ENCODE data around the gene RPP14.
"Not testable (repeated sequence)": the region's sequence is repeated elsewhere in the genome, so short reads cannot be mapped to it uniquely, and the experiment has no call there.

The RPP14 gene

GRCh38 chr3:58305882-58306711, at the start of gene RPP14, which contains the start of gene HTD2:
Gene RPP14 (plus strand): TSS chr3:58306245. CDS start chr3:58310330, 4,085 bp downstream.
Gene HTD2 (plus strand): TSS chr3:58306520. CDS start chr3:58317614, 11,094 bp downstream.
- peak; percentile 97 for DNase-seq

GRCh38 chr3:58256511-58256910, 49.5 kb upstream of the RPP14 start:
- no peak for DNase-seq

DNA sequence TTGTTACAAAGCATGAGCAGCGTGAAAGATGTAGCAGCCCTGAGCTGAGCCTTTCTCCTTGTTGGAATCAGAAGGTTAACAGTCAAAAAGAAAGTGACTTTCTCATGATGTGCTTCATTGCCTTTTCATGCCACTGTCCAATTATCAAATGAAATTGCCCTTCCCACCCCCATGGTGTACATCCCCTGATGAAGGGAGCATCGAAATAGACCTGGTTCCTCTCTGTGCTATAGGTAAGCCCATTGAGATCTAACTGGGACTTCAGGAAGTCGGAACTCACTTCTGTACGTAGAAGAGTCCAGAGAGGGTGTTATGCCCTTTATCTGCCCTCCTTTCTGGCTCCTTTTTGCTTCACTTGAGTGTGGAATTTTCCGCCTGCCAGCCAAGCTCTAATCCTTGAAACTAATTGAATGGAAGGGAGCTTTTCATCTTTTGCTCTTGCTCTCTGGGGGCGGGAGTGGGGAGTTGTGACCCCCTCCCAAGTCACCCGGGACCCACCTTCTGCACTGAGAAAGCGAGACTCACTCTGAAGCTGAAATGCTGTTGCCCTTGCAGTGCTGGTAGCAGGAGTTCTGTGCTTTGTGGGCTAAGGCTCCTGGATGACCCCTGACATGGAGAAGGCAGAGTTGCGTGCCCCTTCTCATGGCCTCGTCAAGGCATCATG, 47.5 kb upstream of the RPP14 start:
- DNase-seq: no peak

GRCh38 chr3:58260261-58260731, 45.7 kb upstream of the RPP14 start:
- DNase-seq: peak; percentile 33

DNA sequence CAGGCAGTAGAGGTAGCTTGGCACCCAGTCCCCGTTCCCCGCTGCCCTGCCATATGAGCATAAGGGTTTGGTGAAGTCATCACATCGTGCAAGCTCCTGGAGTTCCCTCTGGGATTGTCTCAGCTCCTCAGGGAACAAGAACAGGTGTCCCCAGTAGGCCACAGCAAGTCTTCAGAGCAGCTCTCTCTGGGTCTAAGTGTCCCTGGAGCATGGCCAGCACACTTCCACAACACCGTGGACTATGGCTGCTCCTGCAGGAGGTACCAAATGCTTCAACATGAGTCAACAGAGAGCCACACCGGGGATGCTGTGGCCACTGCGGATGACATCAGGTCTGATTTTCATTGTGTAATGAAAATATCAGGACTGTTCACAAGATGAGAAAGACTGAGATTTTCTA, 45.3 kb upstream of the RPP14 start:
- no peak for DNase-seq

DNA sequence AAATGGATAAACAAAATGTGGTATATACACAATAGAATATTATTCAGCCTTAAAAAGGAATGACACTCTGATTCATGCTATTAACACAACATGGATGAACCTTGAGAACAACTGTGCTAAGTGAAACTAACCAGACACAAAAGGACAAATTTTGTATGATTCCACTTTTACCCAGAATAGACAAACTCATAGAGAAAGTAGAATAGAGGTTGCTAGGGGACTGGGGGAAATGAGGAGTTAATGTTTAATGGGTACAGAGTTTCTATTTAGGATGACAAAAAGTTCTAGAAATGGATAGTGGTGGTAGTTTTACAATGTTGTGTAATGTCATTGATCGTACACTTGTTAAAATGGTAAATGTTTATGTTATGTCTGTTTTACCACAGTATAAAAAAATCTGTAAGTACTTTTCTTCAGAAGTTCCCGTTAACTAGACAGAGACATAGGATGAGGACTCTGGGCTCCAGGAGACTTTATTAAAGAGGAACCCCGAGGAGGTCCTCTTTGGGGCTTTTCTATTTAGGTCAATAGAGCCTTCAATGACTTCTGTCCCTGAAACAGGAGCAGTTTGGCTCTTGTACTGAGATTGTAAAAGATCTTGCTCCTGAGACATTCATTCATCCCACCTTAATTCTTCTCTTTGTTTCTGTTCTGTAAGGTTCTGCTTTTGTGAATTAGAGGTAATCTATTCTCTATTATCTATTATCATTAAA, 43.9 kb upstream of the RPP14 start:
- DNase-seq: no peak

- DNase-seq: no peak
These were observed 39.5 kb upstream of the RPP14 start for GRCh38 chr3:58266577-58266976.

DNA sequence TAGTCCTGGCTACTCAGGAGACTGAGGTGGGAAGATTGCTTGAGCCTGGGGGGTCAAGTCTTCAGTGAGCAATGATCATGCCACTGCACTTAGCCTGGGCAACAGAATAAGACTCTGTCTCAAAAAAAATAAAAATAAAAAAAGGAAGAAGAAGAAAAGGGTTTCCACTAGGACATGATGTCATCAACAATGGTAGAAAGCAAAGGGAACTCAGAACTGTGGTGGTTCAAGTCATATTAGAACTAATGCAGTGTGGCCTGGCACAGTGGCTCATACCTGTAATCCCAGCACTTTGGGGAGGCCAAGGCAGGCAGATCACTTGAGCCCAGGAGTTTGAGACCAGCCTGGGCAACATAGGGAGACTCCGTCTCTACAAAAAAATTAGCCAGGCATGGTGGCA, 38.5 kb upstream of the RPP14 start:
- not testable (repeated sequence) for DNase-seq

GRCh38 chr3:58269356-58269755, 36.7 kb upstream of the RPP14 start:
- DNase-seq: no peak

DNA sequence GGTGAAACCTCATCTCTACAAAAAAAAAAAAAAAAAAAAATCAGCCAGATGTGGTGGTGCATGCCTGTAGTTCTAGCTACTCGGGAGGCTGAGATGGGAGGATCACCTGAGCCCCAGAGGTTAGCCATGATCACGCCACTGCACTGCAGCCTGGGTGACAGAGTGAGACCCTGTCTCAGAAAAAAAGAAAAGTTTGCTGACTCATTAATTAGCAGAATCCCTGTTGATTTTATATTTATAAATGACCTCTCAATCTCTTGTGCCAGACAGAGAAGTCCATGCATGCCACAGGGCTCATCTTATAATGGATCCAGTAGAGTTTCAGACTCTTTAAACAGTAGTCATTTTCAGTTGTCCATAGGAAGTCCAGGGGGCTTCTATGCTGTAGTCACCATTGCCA, 35.6 kb upstream of the RPP14 start:
- no peak for DNase-seq

DNA sequence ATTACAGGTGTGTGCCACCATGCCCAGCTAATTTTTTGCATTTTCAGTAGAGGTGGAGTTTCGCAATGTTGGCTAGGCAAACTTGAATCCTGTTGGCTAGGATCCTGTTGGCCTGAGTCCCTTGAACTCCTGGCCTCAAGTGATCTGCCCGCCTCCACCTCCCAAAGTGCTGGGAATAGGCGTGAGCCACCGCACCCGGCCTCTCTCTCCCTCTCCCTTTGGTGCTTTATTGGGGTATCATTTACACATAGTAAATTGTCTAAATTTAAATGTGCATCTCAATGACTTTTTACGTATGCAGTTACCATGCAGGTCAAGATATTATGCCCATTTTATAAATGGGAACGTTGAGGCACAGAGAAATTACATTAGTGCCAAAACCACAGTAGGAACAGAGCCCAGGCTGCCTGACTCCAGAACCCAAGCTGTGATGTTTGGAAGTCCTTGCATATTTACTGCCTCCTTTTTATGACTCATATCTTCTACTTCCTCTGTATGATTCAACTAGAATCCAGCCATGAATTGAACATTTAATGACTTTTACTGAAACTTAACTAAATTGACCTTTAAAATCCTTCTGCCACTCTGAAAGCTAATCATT, 34.0 kb upstream of the RPP14 start:
- peak; percentile 67 for DNase-seq

DNA sequence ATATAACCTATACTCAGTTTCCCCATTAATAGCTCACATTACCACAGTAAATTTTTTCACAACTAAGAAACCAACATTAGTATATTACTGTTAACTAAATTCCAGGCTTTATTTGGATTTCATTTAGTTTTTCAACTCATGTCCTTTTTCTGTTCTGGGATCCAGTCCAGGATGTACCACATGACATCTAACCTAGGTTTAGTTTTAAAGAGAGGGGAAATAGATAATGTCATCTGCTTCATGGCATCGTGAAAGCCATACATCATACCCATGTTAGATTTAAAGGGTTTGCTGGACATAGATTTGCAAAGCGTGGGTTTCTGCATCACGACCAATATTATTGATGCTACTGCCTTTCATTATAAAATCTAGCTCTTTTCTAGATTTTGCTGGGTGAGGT, 33.2 kb upstream of the RPP14 start:
- DNase-seq: no peak

- DNase-seq: not testable (repeated sequence)
These were observed 32.7 kb upstream of the RPP14 start for GRCh38 chr3:58273362-58273761.

- DNase-seq: no peak
These were observed 31.9 kb upstream of the RPP14 start for GRCh38 chr3:58274027-58274614.

GRCh38 chr3:58281069-58281468, 25.0 kb upstream of the RPP14 start:
- no peak for DNase-seq

DNA sequence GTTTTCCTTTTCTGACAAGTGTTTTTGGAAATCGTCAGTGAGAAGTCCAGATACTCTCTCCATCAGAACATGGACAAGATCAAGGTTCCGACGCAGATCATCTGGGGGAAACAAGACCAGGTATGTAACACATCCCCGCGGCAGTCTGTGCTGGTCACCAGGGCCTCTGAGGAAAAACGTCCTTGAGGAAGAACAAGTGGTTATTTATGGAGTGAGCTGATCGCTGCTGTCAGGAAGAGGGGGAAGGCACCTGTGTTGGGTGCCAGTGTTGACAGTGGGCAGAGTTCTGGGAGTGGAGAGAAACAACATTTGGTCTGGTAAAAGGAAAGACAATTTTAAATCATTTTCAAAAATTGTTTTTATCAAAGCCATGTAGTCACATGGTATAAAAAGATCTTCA, 20.7 kb upstream of the RPP14 start:
- DNase-seq: no peak

DNA sequence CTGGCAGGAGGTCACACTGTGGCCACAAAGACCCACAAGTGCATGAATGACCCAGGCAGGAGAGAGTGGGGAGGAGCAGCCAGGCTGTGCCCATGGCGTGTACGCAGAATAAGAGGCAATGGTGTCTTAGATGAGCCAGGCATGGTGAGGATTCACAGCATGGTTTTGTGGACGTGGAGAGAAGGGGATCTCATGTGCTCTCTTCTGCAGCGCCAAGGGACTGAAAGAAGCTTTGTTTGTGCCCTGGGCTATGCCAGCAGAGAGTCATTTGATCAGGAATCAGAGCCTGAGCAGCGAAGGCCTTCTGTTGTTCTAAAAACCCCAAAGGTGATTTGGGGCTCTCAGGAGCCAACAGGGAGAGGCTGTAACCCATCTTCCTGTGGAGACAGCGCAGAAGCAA, 18.7 kb upstream of the RPP14 start:
- DNase-seq: no peak

DNA sequence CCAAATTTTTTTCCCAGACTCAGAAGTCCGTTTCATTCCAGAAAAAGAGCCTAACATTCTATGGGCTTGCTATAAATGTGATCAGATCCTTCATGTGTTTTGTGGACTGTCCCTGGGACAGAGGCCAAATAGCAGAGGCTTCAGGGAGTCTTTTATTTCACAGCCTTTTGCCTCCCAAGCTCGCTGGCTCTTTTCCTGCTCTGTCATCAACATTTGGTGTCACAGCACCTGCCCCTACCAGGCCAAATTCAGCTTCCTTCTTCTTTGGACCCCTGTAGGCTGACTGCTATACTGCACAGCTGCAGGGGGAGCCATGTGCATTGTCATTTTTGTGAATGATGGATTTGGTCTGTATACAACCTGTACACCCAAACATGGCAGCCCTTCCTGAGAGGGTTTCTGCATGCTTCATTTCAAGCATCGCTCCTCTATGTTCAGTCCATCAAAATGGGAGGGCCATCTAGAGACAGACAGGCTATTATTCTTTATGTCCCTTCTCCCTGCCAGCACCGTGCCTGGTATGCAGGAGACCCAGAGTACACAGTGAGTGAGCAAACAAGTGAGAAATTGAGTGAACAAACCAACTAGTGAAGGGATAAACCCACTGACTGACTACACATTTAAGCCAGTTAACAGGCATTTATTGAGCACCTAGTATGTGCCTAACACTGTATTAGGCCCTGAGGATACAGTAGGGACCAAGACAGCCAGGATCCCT, 17.9 kb upstream of the RPP14 start:
- DNase-seq: no peak

- not testable (repeated sequence) for DNase-seq
These were observed 17.0 kb upstream of the RPP14 start for GRCh38 chr3:58288964-58289613.

GRCh38 chr3:58290446-58290845, 15.6 kb upstream of the RPP14 start:
- DNase-seq: not testable (repeated sequence)

DNA sequence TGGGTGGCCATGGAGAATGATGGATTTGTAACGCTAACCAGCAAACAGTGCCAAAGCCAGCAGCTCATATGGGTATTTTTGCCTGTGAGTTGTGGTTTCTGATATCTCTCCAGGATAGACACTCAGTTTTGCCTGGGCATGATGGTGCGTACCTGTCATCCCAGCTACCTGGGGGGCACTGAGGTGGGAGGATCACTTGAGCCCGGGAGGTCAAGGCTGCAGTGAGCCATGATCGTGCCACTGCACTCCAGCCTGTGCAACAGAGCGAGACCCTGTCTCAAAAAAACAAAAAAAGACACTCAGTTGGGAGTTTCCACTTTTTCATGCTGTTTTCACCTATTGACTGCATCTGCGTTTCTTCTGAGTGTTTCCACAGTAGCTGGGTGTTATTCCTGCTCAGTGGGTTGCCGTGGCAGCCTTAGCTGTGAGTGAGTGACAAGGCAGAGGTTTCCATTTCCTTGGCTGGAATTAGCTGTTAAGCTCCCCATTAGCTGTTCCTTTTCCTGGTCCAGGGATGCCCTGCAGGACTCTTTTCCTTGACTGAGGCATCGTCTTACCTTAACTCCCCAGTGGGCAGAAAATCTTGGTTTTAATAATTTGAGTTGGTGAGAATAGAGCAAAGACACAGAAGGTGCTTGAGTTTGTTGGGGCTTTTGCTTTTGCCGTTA, 14.2 kb upstream of the RPP14 start:
- DNase-seq: no peak

All from amniotic stem cell (primary cell).